Stimulated activated CD4-positive, alpha-beta T cell treated with anti-CD3 and anti-CD28 coated beads, Interleukin-15, amount 100 ng/mL, for 48 hours (primary cell): ENCODE measurements around the gene AP3S2.

ENCODE experiments used
- DNase-seq, 2 donors: peaks; one replicate each; pipeline ENCODE4 v3.0.0-alpha.2; 2020; ENCODE audit warnings: low read depth in 2 of 2

AP3S2 gene

GRCh38 chr15:89814112-89814742 lies 79.6 kb downstream of the AP3S2 start:
- no peak for DNase-seq

DNA sequence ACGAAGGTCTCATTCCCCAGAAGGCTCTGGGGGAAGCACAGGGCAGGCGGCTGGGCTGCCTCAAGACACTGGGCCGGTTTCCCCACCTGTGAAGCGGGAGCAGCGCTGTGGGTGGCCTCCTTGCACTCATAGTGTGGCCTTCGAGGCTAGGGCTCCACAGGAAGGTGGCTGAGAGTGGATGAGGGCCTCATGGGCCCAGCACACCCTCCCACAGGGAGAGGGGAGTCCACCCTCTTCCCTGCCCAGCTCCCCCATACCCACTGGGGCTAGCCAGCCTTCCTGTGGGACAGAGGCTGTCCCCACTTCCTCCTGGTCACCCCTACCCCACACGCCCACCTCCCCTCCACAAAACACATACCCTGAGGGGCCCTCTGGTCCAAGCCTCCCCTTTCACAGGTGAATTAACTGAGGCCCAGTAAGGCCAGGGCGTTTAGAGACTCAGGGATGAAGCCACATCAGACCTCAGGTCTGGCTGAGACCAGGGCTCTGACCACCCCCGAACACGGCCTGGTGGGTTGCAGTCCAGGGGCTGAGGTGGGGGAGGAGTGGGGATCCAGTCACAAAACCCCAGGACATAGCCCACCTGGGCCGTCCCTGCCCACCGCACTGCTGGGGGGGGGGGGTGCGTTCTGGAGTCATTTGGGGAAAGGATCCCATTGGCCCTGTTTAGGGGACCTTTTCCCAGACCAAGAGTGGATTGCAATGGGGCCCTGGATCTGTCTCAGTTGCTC lies 80.2 kb downstream of the AP3S2 start:
- DNase-seq: no peak

- no peak for DNase-seq
These were observed 80.9 kb downstream of the AP3S2 start for GRCh38 chr15:89812847-89813320.

GRCh38 chr15:89812011-89812846 lies 81.6 kb downstream of the AP3S2 start:
- DNase-seq: no peak

GRCh38 chr15:89810837-89811236 lies 83.0 kb downstream of the AP3S2 start:
- no peak for DNase-seq

- no peak for DNase-seq
These were observed 84.0 kb downstream of the AP3S2 start for GRCh38 chr15:89809787-89810148.

GRCh38 chr15:89809093-89809786 lies 84.6 kb downstream of the AP3S2 start:
- DNase-seq: no peak

DNA sequence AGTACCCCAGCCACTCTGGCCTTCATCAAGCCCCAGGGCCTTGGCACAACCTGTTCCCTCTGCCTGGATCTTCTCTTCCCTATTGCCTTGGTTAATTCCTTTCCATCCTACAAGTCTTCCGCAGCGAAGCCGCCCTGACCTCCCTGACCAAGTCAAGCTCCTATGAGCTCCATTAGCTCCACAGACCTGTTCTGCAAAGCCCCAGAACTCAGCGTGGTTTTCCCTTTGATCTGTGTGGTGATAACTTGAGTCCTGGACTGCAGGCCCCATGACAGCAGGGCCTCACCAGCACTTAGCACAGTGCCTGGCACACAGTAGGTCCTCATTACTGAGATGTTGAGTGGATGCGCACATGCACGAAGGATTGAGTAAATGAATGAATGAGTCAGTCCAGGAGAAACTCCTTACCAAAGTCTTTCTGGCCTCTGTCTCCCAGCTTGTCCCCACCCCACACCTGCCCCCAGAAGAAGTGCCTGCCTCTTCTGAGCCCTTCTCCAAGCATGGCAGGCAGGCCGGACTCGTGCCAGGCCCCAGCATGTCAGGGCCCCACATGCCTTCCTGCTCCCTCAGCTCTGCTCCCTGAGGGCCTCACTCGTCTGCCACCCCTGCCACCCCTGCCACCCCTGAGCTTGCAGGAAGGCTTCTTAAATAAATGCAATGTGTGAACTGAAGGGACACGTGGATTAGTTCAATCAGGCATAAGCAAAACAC lies 85.5 kb downstream of the AP3S2 start:
- no peak for DNase-seq

GRCh38 chr15:89807689-89808088 lies 86.1 kb downstream of the AP3S2 start:
- DNase-seq: no peak

GRCh38 chr15:89806559-89807550 lies 86.9 kb downstream of the AP3S2 start:
- no peak for DNase-seq

DNA sequence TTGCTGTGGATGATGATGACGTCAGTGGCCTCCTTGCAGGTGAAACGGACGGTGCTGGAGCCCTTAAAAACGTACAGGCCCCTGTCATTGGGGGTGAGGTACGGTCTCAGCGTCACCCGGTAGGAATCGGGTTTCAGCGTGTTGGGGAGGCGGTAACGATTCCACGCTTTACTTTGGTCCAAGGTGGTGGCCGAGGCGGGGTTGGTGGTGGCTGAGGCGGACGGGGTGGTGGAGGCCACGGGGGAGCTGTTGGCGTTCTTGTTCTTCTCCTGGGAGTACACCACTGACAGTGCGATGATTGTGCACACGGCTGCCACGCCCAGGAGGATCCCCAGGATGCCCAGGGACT lies 87.6 kb downstream of the AP3S2 start:
- no peak for DNase-seq

DNA sequence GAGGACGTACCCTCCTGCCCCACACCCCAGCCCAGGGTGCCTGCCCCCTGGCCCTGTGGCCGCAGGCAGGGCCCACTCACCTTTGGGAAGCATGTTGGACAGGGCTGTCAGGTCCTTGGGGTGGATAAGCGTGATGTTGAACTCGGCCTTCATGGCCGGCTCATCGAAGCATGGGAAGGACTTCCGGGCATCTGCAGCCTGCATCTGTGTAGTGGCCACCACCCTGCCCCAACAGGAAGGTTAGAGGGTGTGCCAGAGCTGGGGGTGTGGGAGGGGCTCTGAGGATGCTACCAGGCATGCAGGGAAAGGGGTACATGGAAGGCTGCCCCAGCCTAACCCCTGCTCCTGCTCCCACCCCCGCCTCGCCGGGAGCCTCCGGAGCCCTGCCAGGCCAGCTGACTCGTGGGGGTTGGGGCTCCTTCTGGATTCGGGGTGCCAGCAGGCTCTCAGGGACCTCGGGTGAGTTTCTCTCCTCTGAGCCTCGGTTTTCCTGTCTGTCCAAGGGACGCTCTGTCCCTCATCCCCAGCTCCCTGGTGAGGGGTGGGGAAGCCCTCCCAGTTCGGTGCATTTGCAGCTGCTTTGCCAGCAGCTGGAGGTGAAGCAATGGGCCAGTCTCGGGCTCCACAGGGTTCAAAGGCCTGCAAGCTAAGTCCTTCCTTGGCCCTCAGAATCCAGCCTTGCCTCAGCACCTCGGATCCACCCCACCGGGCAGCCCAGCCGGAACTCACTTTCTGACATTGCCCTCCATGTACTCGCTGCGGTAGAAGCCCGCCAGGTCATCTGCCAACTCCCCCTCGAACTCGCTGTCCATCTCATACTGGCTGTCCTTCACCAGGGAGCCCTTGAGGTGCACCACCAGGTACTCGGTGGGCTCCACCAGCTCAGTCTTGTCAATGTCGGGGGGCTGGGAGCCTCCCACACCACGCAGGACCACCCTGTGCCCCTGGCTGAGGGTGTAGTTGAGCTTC lies 88.3 kb downstream of the AP3S2 start:
- DNase-seq: no peak

DNA sequence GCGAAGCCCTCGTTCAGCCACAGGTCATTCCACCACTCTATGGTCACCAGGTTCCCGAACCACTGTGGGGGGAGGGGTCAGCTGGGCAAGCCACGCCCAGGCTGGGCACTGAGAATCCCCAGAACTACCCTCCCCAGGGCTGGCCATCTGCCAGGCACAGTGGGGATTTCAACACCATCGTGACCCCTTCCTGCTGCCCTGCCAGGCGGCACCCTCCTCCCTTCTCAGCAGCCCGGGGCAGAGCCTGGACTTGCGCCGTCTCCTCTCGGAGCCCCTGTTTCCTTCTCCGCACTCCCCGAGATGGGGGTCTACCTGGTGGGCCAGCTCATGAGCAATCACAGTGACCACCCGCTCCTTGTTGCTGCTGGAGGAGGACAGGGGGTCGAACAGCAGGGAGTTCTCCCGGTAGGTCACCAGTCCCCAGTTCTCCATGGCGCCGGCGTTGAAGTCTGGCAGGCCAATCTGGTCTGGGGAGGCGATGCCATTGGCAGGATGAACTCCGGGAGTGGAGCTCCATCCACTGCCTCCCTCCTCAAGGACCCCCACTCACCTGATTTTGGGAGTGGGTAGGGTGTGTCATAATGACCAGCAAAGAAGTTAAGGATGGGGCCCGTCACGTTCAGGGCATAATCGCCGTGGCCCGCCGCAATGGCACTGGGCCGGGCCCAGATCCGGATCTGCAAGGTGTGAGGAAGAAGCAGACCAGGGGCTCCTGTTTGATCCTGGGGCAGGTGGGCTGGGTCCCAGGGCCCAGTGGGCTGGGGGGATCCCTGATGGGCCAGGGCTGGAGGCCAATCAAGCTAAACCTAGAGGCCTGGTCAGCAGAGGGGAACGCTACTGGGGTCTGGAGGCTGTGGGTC lies 89.6 kb downstream of the AP3S2 start:
- DNase-seq: no peak

DNA sequence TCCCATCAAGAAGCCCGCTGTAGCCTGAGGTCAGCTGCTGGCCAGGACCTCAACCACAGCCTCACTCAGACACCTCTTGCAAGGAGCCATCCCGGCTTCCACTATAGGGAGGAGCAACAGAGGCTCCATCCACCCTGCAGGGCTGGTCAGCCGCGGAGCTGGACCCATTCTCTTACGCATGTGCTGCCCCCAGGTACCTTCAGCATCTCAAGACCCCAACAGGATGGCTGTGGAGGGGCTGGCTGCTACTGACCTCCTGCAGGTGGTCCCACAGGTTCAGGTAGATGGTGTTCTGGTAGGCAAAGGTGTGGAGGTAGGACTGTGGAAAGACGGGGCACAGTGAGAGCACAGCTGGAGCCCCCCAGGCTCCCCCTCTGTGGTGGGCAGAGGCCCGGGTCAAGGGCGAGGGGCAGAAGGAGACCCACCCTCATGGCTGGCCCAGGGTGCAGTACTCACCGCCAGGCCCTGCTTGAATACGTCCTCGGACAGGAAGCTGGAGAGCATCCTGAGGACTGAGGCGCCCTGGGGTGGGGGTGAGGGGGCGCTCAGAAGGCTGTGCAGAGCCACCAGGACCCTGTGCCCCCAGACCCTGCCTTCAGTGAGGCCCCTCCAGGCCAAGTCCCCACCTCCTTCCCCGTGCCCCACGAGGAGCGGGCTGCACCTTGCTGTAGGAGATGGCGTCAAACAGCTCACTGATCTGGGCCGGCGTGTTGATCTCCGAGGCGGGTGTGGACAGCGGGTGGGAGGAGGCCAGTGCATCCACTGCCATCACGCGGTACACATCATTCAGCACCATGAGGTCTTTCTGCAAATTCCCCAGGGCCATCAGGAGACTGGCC lies 90.6 kb downstream of the AP3S2 start:
- DNase-seq: no peak

DNA sequence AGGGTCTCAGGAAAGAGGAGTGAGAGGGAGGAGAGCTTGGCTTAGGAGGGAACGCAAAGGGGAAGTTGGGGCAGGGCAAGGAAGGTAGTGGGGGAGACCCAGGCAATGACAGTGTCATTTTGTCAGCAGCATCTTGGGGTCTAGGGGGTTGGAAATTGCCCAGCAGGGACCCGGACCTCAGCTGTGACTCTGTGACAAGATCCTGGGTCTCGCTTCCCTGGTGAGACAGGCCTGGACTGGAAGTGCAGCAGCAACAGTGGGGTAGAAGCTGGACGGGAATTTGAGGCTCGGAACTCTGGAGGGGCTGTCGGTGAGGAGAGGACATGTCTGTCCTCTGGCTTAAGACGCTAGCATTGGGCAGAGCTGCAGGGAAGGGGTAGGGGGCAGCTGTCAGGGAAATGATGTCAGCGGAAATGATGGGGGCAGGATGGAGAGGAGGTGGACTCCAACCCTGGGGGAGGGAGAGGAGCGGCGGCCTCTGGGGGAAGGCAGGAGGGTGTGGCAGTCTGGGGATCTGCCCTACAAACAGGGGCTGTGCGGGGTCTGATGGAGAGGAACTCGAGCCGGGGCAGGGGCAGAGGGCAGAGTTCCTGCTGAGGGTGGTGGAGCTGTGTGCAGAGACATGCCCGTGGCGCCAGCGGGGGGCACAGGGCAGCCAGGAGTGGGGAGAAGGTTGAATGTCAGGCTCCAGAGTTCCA lies 91.4 kb downstream of the AP3S2 start:
- DNase-seq: no peak

DNA sequence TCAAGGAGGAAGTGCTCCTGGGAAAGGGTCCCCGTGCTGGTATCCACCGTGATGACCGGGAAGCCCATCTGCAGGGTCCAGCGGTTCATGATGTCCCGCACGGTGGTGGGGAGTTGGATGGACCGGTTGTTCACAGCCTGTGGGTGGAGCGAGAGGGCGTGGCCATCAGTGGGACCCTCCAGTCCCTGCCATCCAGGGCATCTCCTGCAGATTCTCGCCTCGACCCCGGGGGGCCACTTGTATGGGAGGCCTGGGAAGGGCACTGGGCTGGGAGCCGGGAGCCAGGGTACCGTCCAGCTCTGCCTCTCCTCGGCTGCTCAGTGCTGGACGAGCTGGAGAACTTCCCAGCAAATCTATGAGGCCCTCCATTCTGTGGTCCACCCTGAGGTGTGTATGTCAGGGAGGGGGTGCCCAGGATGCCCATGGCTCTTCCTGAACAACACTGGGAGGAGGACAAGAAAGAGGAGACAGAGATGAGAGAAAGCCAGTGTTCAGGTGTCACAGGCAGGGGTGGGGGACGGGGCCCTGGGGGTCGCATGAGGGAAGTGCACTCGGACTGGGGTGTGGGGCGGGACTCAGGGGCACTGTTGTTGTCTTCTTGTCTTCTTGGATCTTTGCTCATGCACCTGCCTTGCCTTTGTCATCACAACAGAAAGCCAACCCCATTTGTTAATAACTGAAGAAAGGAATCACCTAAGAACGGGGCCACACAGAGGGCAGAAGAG lies 92.2 kb downstream of the AP3S2 start:
- DNase-seq: no peak
